Thyroid gland (tissue), 4 donors: ENCODE measurements around the gene EDDM13.

Experiments used
- POLR2A ChIP-seq, 2 donors: fragments of 450-650 bp; IDR thresholded peaks; one replicate each; pipeline ENCODE4 v1.6.1; 2017; ENCODE audit warnings: antibody characterized with exemption in 2 of 2, mild to moderate bottlenecking in 2 of 2, moderate library complexity in 1 of 2
- TF ChIP-seq, protein P1 (sequence below), 6 experiments: fragments of 200-600 bp in 3 of 6; fragments of 450-650 bp in 3 of 6; sonication (generic) in 3 of 6; IDR thresholded peaks; one replicate each; pipeline ENCODE4 v1.5.1; 2016 to 2019; ENCODE audit warnings: antibody characterized with exemption in 6 of 6, mild to moderate bottlenecking in 2 of 6, inconsistent platforms in 1 of 6, moderate library complexity in 1 of 6

DNA sequence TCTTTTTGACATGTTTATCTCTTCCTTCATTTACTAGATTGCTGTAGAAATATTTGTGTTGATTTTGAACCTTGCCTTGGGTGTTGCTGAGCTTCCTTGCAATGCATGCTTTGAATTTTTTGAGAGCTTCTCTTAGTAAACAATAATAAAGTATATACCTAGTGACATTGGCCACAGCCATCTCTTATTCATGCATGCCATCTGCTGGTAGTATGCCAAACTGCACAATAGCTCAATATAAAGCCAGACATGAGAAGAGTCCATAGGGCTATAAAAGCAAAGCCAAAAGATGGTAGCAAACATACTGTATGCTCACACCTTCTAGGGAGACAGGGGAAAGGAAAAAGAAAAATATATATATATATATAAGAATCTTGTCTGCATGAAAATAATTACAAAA lies 61.0 kb downstream of the EDDM13 start:
- TF ChIP-seq, protein P1, sequence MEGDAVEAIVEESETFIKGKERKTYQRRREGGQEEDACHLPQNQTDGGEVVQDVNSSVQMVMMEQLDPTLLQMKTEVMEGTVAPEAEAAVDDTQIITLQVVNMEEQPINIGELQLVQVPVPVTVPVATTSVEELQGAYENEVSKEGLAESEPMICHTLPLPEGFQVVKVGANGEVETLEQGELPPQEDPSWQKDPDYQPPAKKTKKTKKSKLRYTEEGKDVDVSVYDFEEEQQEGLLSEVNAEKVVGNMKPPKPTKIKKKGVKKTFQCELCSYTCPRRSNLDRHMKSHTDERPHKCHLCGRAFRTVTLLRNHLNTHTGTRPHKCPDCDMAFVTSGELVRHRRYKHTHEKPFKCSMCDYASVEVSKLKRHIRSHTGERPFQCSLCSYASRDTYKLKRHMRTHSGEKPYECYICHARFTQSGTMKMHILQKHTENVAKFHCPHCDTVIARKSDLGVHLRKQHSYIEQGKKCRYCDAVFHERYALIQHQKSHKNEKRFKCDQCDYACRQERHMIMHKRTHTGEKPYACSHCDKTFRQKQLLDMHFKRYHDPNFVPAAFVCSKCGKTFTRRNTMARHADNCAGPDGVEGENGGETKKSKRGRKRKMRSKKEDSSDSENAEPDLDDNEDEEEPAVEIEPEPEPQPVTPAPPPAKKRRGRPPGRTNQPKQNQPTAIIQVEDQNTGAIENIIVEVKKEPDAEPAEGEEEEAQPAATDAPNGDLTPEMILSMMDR (IDR thresholded peaks at IDR 0.05): peak in 4 of 6 experiments; percentile 44 to 60 (median 50)
- no peak for TF ChIP-seq POLR2A (IDR thresholded peaks at IDR 0.05)
